SK-MEL-5 (cell line): ENCODE results near the gene VWDE. TPM values are rescaled to one million over a fixed set of nuclear protein-coding genes. Genes with fewer than 3 reads are reported as not detected.

ENCODE experiments used
- DNase-seq: peaks from one replicate; pipeline ENCODE4 v3.0.0-alpha.2; 2016; ENCODE audit warnings: low read depth, low spot score
- in situ Hi-C: cut with HindIII; loops from 2 replicates; pipeline ENCODE4 v1.10.0; 2016; ENCODE audit warnings: low sequenced_read_pairs, high pct_unique_total_duplicates, low pct_unique_long_range_greater_than_20kb
- total RNA-seq: library from RNA; depleted of rRNA; stranded (reverse); fragments of >200 nt; shearing (Covaris generic); gene quantifications from 2 replicates; pipeline ENCODE4 v1.2.3, GENCODE V29; 2014; rRNA removed

Gene VWDE
- total RNA-seq, 1 experiment from 2014 or later = 0.32 TPM

- in situ Hi-C loops = no loop called here
- no peak for DNase-seq
Observed at GRCh38 chr7:12314199-12314598, 89.5 kb downstream of the VWDE start.

- no peak for DNase-seq
- in situ Hi-C loops = no loop called here
Observed at GRCh38 chr7:12305502-12305901, 98.2 kb downstream of the VWDE start.

- peak; percentile 46 for DNase-seq
- in situ Hi-C loops = no loop called here
Observed at GRCh38 chr7:12303495-12303894, 100.2 kb downstream of the VWDE start.

GRCh38 chr7:12303062-12303461 lies 100.6 kb downstream of the VWDE start:
- in situ Hi-C loops = no loop called here
- DNase-seq = no peak

- in situ Hi-C loops = no loop called here
- DNase-seq = no peak
Observed at GRCh38 chr7:12300415-12300814, 103.2 kb downstream of the VWDE start.

GRCh38 chr7:12299367-12299766 lies 104.3 kb downstream of the VWDE start:
- in situ Hi-C loops = no loop called here
- DNase-seq = no peak

- DNase-seq = no peak
- in situ Hi-C loops = no loop called here
Observed at GRCh38 chr7:12297283-12298108, 106.2 kb downstream of the VWDE start.

GRCh38 chr7:12296051-12296570 lies 107.6 kb downstream of the VWDE start:
- in situ Hi-C loops = no loop called here
- DNase-seq = no peak

- no peak for DNase-seq
- in situ Hi-C loops = no loop called here
Observed at GRCh38 chr7:12294701-12295100, 109.0 kb downstream of the VWDE start.

- in situ Hi-C loops = no loop called here
Observed at GRCh38 chr7:12291870-12292269, 111.8 kb downstream of the VWDE start.

GRCh38 chr7:12290761-12291160 lies 112.9 kb downstream of the VWDE start:
- DNase-seq = no peak
- in situ Hi-C loops = no loop called here

More at GRCh38 chr7:12291870-12292269, 111.8 kb downstream of the VWDE start:
- DNase-seq = peak; percentile 63

GRCh38 chr7:12289996-12290395 lies 113.7 kb downstream of the VWDE start:
- no peak for DNase-seq
- in situ Hi-C loops = no loop called here

- DNase-seq = no peak
- in situ Hi-C loops = no loop called here
Observed at GRCh38 chr7:12287901-12288300, 115.8 kb downstream of the VWDE start.

GRCh38 chr7:12281038-12281437 lies 122.6 kb downstream of the VWDE start:
- in situ Hi-C loops = no loop called here
- peak; percentile 77 for DNase-seq

Other genes with a start within 250 kb of the VWDE start
- 83.3 and 102 TPM in 2 replicates for gene TMEM106B, start 192.6 kb downstream of the VWDE start, total RNA-seq
- gene SCIN, start 166.9 kb upstream of the VWDE start, total RNA-seq = 0.34 and 0.59 TPM in 2 replicates